SK-N-SH (cell line): ENCODE data around the gene LPP. TPM values are rescaled to one million over a fixed set of nuclear protein-coding genes. Genes with fewer than 3 reads are reported as not detected.

ENCODE experiments used
- CTCF ChIA-PET: fragments of 300-600, 350-600 bp; formaldehyde crosslinking; extraction: SDS; loops from one replicate; lab custom pipeline; 2021; lab: Yijun Ruan, JAX
- POLR2A ChIA-PET: fragments of 350-600 bp; sonication (Branson Sonifier 250); formaldehyde crosslinking; extraction: SDS; loops from one replicate; lab custom pipeline; 2020; ENCODE audit warnings: antibody characterized with exemption, inconsistent platforms; lab: Yijun Ruan, JAX
- DNase-seq: peaks from one replicate; pipeline ENCODE4 v3.0.0; 2012
- H2AFZ ChIP-seq: fragments of 200-600 bp; sonication (generic); 2 replicates; pipeline ENCODE4 v1.8.1; 2016; ENCODE audit warnings: antibody characterized with exemption, mild to moderate bottlenecking, low read depth
- H3F3A ChIP-seq: fragments of 200-600 bp; sonication (generic); replicated peaks from 2 replicates; pipeline ENCODE3; 2016; ENCODE audit warnings: antibody characterized with exemption, mild to moderate bottlenecking; ENCODE audit not compliant: insufficient read depth
- H3K27ac ChIP-seq, 2 experiments: fragments of 200-500 bp in 1 of 2; fragments of 200-600 bp in 1 of 2; sonication (Bioruptor generic) in 1 of 2; sonication (generic), shearing (Covaris generic) in 1 of 2; 2 replicates each; pipeline versions ENCODE4 v1.5.1 to v1.6.1; 2014 to 2016; ENCODE audit warnings: low read depth in 2 of 2, inconsistent platforms in 1 of 2, low read length in 1 of 2, mild to moderate bottlenecking in 1 of 2, mixed read lengths in 1 of 2
- H3K27me3 ChIP-seq: fragments of 200-600 bp; sonication (generic), shearing (Covaris generic); 2 replicates; pipeline ENCODE4 v1.6.1; 2016; ENCODE audit warnings: mixed run types; ENCODE audit not compliant: insufficient read depth
- H3K36me3 ChIP-seq, 2 experiments: fragments of 200-500 bp in 1 of 2; fragments of 200-600 bp in 1 of 2; sonication (Bioruptor generic) in 1 of 2; sonication (generic) in 1 of 2; replicated peaks in 1 of 2; 2 replicates each; pipeline versions ENCODE3 to v1.5.1; 2014 to 2016; ENCODE audit warnings: low read length in 1 of 2, mild to moderate bottlenecking in 1 of 2; ENCODE audit not compliant: insufficient read depth in 2 of 2, control insufficient read depth in 1 of 2
- H3K4me1 ChIP-seq, 2 experiments: fragments of 200-500 bp in 1 of 2; fragments of 200-600 bp in 1 of 2; sonication (Bioruptor generic) in 1 of 2; sonication (generic), shearing (Covaris generic) in 1 of 2; 2 replicates each; pipeline versions ENCODE4 v1.5.1 to v1.6.1; 2014 to 2016; ENCODE audit warnings: low read depth in 1 of 2, low read length in 1 of 2, mixed run types in 1 of 2; ENCODE audit not compliant: insufficient read depth in 2 of 2, control insufficient read depth in 1 of 2
- H3K4me2 ChIP-seq: fragments of 200-600 bp; sonication (generic), shearing (Covaris generic); 2 replicates; pipeline ENCODE4 v1.6.1; 2017; ENCODE audit warnings: mixed run types
- H3K4me3 ChIP-seq, 2 experiments: fragments of 200-500 bp in 1 of 2; fragments of 200-600 bp in 1 of 2; sonication (Bioruptor generic) in 1 of 2; sonication (generic), shearing (Covaris generic) in 1 of 2; 2 replicates each; pipeline versions ENCODE4 v1.5.1 to v1.8.1; 2014 to 2016; ENCODE audit warnings: low read depth in 2 of 2, inconsistent platforms in 1 of 2, low read length in 1 of 2, mild to moderate bottlenecking in 1 of 2, mixed read lengths in 1 of 2, moderate library complexity in 1 of 2
- H3K79me2 ChIP-seq: fragments of 200-600 bp; sonication (generic); 2 replicates; pipeline ENCODE4 v1.8.1; 2017; ENCODE audit warnings: mild to moderate bottlenecking; ENCODE audit not compliant: insufficient read depth
- H3K9ac ChIP-seq: fragments of 200-600 bp; sonication (generic); 2 replicates; pipeline ENCODE4 v1.6.1; 2017; ENCODE audit warnings: mixed run types
- H3K9me2 ChIP-seq: fragments of 200-600 bp; sonication (generic); 2 replicates; pipeline ENCODE4 v1.6.1; 2017; ENCODE audit warnings: mixed run types
- H3K9me3 ChIP-seq: fragments of 200-600 bp; sonication (generic); 2 replicates; pipeline ENCODE4 v1.6.1; 2017; ENCODE audit warnings: mixed run types, mild to moderate bottlenecking, moderate library complexity
- H4K20me1 ChIP-seq: fragments of 200-600 bp; sonication (generic); 2 replicates; pipeline ENCODE4 v1.6.1; 2017; ENCODE audit warnings: mild to moderate bottlenecking, mixed run types; ENCODE audit not compliant: insufficient read depth
- CHD2 ChIP-seq: fragments of 150-350 bp; IDR thresholded peaks from 2 replicates; pipeline ENCODE4 v1.6.1; 2018; ENCODE audit warnings: low read length; ENCODE audit not compliant: partially characterized antibody
- CTCF ChIP-seq: fragments of 200-600 bp; sonication (generic); IDR thresholded peaks from 2 replicates; pipeline ENCODE4 v1.6.1; 2017; ENCODE audit warnings: antibody characterized with exemption, mild to moderate bottlenecking, moderate library complexity
- ELF1 ChIP-seq: IDR thresholded peaks from 2 replicates; pipeline ENCODE4 v1.4.0; 2012
- EP300 ChIP-seq, 2 experiments: IDR thresholded peaks; 2 replicates each; pipeline versions ENCODE4 v1.4.0 to v1.6.1; 2012; ENCODE audit warnings: borderline replicate concordance in 1 of 2, low read depth in 1 of 2, low read length in 1 of 2
- EZH2phosphoT487 ChIP-seq: fragments of 200-600 bp; sonication (generic); IDR thresholded peaks from 2 replicates; pipeline ENCODE4 v1.6.1; 2017; ENCODE audit warnings: low read depth, mixed run types, mild to moderate bottlenecking, antibody characterized with exemption, moderate library complexity, borderline replicate concordance
- FOXJ3 ChIP-seq: sonication (generic); formaldehyde crosslinking; IDR thresholded peaks from 2 replicates; pipeline ENCODE4 v1.5.1; 2020; ENCODE audit warnings: mild to moderate bottlenecking, missing genetic modification reagents
- GATA2 ChIP-seq: sonication (generic); formaldehyde crosslinking; IDR thresholded peaks from 2 replicates; pipeline ENCODE4 v1.5.0; 2020; ENCODE audit warnings: mild to moderate bottlenecking, missing genetic modification reagents
- IRF3 ChIP-seq: fragments of 150-350 bp; IDR thresholded peaks from 2 replicates; pipeline ENCODE4 v1.6.1; 2016; ENCODE audit warnings: mild to moderate bottlenecking, low read depth, low read length
- JUND ChIP-seq: IDR thresholded peaks from 2 replicates; pipeline ENCODE4 v1.4.0; 2012
- MAX ChIP-seq: IDR thresholded peaks from 2 replicates; pipeline ENCODE4 v1.4.0; 2012; ENCODE audit warnings: low read depth
- MXI1 ChIP-seq: IDR thresholded peaks from 2 replicates; pipeline ENCODE4 v1.6.1; 2012; ENCODE audit warnings: mild to moderate bottlenecking, low read depth, low read length, improper control_type of control experiment
- NFIC ChIP-seq: IDR thresholded peaks from 2 replicates; pipeline ENCODE4 v1.4.0; 2012; ENCODE audit warnings: borderline replicate concordance
- NRF1 ChIP-seq: IDR thresholded peaks from 2 replicates; pipeline ENCODE4 v1.6.1; 2012; ENCODE audit warnings: low read depth, mild to moderate bottlenecking, low read length
- POLR2AphosphoS5 ChIP-seq: IDR thresholded peaks from 2 replicates; pipeline ENCODE4 v1.6.1; 2012; ENCODE audit warnings: low read depth, low read length
- RAD21 ChIP-seq: IDR thresholded peaks from 2 replicates; pipeline ENCODE4 v1.6.1; 2012; ENCODE audit warnings: mild to moderate bottlenecking, low read length
- RCOR1 ChIP-seq: fragments of 150-350 bp; IDR thresholded peaks from 2 replicates; pipeline ENCODE4 v1.6.1; 2017; ENCODE audit warnings: antibody characterized with exemption, low read length
- RFX5 ChIP-seq: IDR thresholded peaks from 2 replicates; pipeline ENCODE4 v1.6.1; 2012; ENCODE audit warnings: mild to moderate bottlenecking, improper control_type of control experiment, low read length
- SIN3A ChIP-seq: IDR thresholded peaks from 2 replicates; pipeline ENCODE4 v1.6.1; 2012; ENCODE audit warnings: low read depth, mild to moderate bottlenecking, low read length, moderate library complexity, borderline replicate concordance
- TCF12 ChIP-seq: IDR thresholded peaks from 2 replicates; pipeline ENCODE4 v1.4.0; 2012
- USF1 ChIP-seq: IDR thresholded peaks from 2 replicates; pipeline ENCODE4 v1.4.0; 2012; ENCODE audit warnings: low read depth, borderline replicate concordance
- USF2 ChIP-seq: fragments of 150-350 bp; IDR thresholded peaks from 2 replicates; pipeline ENCODE4 v1.6.1; 2017; ENCODE audit warnings: antibody characterized with exemption, low read length, low read depth, borderline replicate concordance
- YY1 ChIP-seq: IDR thresholded peaks from 2 replicates; pipeline ENCODE4 v1.4.0; 2012; ENCODE audit warnings: low read depth, mild to moderate bottlenecking
- ZBTB33 ChIP-seq: IDR thresholded peaks from 2 replicates; pipeline ENCODE4 v1.4.0; 2012; ENCODE audit warnings: low read depth, borderline replicate concordance
- polyA plus RNA-seq, 3 experiments: library from polyadenylated mRNA; depleted of rRNA; stranded (reverse); fragments of >200 nt; gene quantifications; 2 replicates each; pipeline ENCODE4 v1.2.3, GENCODE V29; 2012

LPP gene
- polyA plus RNA-seq, 1 of the 3 experiments (the other 2 are of a cell fraction): 6.6 TPM

- H3K27me3 ChIP-seq: no peaks in the 10 kb centered on the region
- peak overlapping the region; percentile 61 for H3K4me2 ChIP-seq
- H3F3A ChIP-seq: peaks cover 30% of the 10 kb centered on the region
- no peak overlapping the region for H2AFZ ChIP-seq
- H3K36me3 ChIP-seq: peaks cover 2 to 24% of the 10 kb centered on the region in 2 experiments
- H4K20me1 ChIP-seq: no peaks in the 10 kb centered on the region
- DNase-seq: no peak
- ChIA-PET POLR2A (no interaction called here), CTCF (no interaction called here)
- peak overlapping the region; percentile 79 to 99; a peak in 3 of 4 replicates for H3K27ac ChIP-seq
- H3K4me3 ChIP-seq: peak overlapping the region in 1 of 2 experiments; percentile 22; a peak in 1 of 4 replicates
- H3K9ac ChIP-seq: peak overlapping the region; percentile 50; the same call in 1 of the 2 replicates
- H3K79me2 ChIP-seq: no peaks in the 10 kb centered on the region
- H3K4me1 ChIP-seq: peaks cover 0 to 16% of the 10 kb centered on the region in 2 experiments; a peak in 1 of 4 replicates
- H3K9me3 ChIP-seq: no peaks in the 10 kb centered on the region
- H3K9me2 ChIP-seq: no peaks in the 10 kb centered on the region
- TF ChIP-seq CTCF (no peak), GATA2 (CRISPR knock-in tag) (no peak), JUND (peak; percentile 95), MXI1 (no peak), MAX (no peak; the same call in 1 of the 2 replicates), SIN3A (no peak), USF1 (no peak), NRF1 (no peak), YY1 (no peak), CHD2 (no peak), POLR2AphosphoS5 (peak; percentile 59; the same call in 1 of the 2 replicates), IRF3 (no peak), ZBTB33 (no peak; the same call in 1 of the 2 replicates), RFX5 (no peak), USF2 (no peak), ELF1 (no peak), RCOR1 (no peak), TCF12 (peak; percentile 90), FOXJ3 (CRISPR knock-in tag) (no peak), EP300 (IDR thresholded peaks at IDR 0.05; ENCODE audit: borderline replicate concordance in 1 of 2, low read depth in 1 of 2, low read length in 1 of 2) (peak; percentile 12 to 93; a peak in 2 of 4 replicates), NFIC (peak; percentile 73; the same call in 1 of the 2 replicates), EZH2phosphoT487 (no peak), RAD21 (no peak)
These were observed 728.1 kb downstream of the LPP start for GRCh38 chr3:188881954-188882641.
